Skeletal muscle tissue (tissue), 4 donors: ENCODE data around the gene ZNF225. TPM values are rescaled to one million over a fixed set of nuclear protein-coding genes. Genes with fewer than 3 reads are reported as not detected.
"Not testable (repeated sequence)": the region's sequence is repeated elsewhere in the genome, so short reads cannot be mapped to it uniquely, and the experiment has no call there.

ENCODE experiments used
- H3K27ac ChIP-seq: one replicate; pipeline ENCODE4 v1.7.0; 2013; ENCODE audit warnings: mild to moderate bottlenecking, low read depth, low read length, inconsistent platforms
- H3K27me3 ChIP-seq, 3 donors: one replicate each; pipeline ENCODE4 v1.7.0; 2013; ENCODE audit warnings: low read length in 3 of 3; ENCODE audit not compliant: control insufficient read depth in 3 of 3, insufficient read depth in 3 of 3
- H3K36me3 ChIP-seq, 3 donors: one replicate each; pipeline ENCODE4 v1.7.0; 2013; ENCODE audit warnings: low read length in 3 of 3; ENCODE audit not compliant: control insufficient read depth in 3 of 3, insufficient read depth in 3 of 3
- H3K4me1 ChIP-seq, 3 donors: one replicate each; pipeline ENCODE4 v1.7.0; 2013; ENCODE audit warnings: low read length in 3 of 3, mild to moderate bottlenecking in 3 of 3; ENCODE audit not compliant: control insufficient read depth in 3 of 3, insufficient read depth in 3 of 3
- H3K4me3 ChIP-seq, 3 donors: one replicate each; pipeline ENCODE4 v1.7.0; 2013; ENCODE audit warnings: low read length in 3 of 3
- H3K9ac ChIP-seq, 3 donors: one replicate each; pipeline ENCODE4 v1.7.0; 2013; ENCODE audit warnings: low read length in 3 of 3, mild to moderate bottlenecking in 3 of 3, moderate library complexity in 2 of 3, low read depth in 1 of 3
- H3K9me3 ChIP-seq, 3 donors: one replicate each; pipeline ENCODE4 v1.7.0; 2013; ENCODE audit warnings: low read length in 3 of 3; ENCODE audit not compliant: control insufficient read depth in 3 of 3
- total RNA-seq: library from RNA; depleted of rRNA; stranded (reverse); fragments of >200 nt; gene quantifications from one replicate; pipeline ENCODE4 v1.2.3, GENCODE V29; 2014
- donor health status: Osteomylitis.

The ZNF225 gene
- total RNA-seq, 1 donor from 2014 or later = 7.3 TPM

DNA sequence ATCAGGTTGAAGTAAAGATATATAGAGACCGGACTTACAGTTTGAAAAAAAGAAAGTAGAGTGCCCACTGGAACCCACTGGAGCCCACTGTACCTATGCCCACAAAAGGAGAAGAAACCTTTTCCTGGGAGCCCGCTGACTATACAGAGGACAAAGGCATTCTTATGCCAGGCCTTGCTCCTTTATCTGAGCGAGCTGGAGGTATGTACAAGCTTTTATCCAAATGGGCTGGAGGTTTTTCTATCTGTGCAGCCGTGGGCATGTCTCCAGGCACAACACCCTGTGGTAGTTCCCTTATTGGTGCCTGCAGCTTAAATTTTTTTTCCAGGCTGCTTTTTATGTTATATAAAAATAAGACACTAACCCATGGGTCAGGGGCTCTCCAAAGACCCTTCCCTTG lies 36.6 kb downstream of the ZNF225 start:
- peaks cover 81 to 84% (median 84%) of the 10 kb centered on the region in 3 donors for H3K36me3 ChIP-seq
- H3K9me3 ChIP-seq = peaks cover 5 to 27% (median 5%) of the 10 kb centered on the region in 3 donors
- H3K4me3 ChIP-seq = no peak overlapping the region

DNA sequence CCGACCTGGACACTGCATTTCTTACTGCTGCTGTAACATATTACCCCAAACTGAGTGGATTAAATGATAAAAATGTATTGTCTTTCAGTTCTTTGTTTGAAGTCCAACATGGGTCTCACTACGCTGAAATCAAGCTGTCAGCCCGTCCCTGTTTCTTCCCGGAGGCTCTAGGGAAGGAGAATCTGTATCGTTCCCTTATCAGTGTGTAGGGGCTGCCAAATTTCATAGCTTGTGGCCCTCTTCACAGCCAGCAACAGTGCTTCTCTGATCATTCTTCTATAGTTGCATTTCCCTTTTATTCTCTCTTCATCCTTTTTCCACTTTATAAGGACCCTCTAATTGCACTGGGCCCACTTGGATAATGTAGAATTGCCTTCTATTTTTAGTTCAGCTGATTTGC lies 38.3 kb downstream of the ZNF225 start:
- Histone ChIP-seq H3K27ac (no peak overlapping the region), H3K4me3 (no peak overlapping the region), H3K9ac (no peak overlapping the region), H3K9me3 (peaks cover 13 to 40% (median 13%) of the 10 kb centered on the region in 3 donors), H3K36me3 (peaks cover 74 to 83% (median 76%) of the 10 kb centered on the region in 3 donors), H3K4me1 (no peaks in the 10 kb centered on the region), H3K27me3 (no peaks in the 10 kb centered on the region)

More for the DNA sequence above, 36.6 kb downstream of the ZNF225 start:
- H3K27me3 ChIP-seq = no peaks in the 10 kb centered on the region
- H3K4me1 ChIP-seq = no peaks in the 10 kb centered on the region
- H3K9ac ChIP-seq = no peak overlapping the region
- no peak overlapping the region for H3K27ac ChIP-seq

GRCh38 chr19:44156475-44156874 lies 43.3 kb downstream of the ZNF225 start:
- Histone ChIP-seq H3K9ac (no peak overlapping the region), H3K27me3 (no peaks in the 10 kb centered on the region), H3K9me3 (peaks cover 23 to 57% (median 28%) of the 10 kb centered on the region in 3 donors), H3K27ac (no peak overlapping the region), H3K4me1 (no peaks in the 10 kb centered on the region), H3K4me3 (peak overlapping the region in 2 of 3 donors; percentile 1 to 56), H3K36me3 (peaks cover 46 to 62% (median 54%) of the 10 kb centered on the region in 3 donors)

DNA sequence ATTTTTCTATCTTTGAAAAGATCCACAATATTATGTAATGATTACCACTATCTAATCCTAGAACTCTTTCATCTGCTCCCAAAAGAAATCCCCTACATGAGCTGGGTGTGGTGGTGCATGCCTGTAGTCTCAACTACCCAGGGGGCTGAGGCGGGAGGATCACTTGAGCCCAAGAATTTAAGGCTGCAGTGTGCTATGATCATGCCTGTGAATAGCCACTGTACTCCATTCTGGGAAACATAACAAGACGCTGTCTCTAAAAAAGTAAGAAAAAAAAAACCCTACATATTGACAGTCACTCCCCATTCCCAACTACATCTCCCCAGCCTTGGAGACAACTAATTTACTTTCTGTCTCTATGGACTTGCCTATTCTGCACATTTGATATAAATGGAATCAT lies 50.6 kb downstream of the ZNF225 start:
- no peak overlapping the region for H3K27ac ChIP-seq
- H3K9ac ChIP-seq = no peak overlapping the region
- H3K36me3 ChIP-seq = peaks cover 10 to 20% (median 17%) of the 10 kb centered on the region in 3 donors
- no peaks in the 10 kb centered on the region for H3K27me3 ChIP-seq
- H3K9me3 ChIP-seq = peaks cover 4 to 14% (median 5%) of the 10 kb centered on the region in 3 donors
- H3K4me3 ChIP-seq = no peak overlapping the region
- peaks cover 6 to 11% (median 7%) of the 10 kb centered on the region in 3 donors for H3K4me1 ChIP-seq

GRCh38 chr19:44164327-44164672 lies 51.1 kb downstream of the ZNF225 start:
- Histone ChIP-seq H3K9ac (no peak overlapping the region), H3K27ac (peak overlapping the region; percentile 76), H3K36me3 (peaks cover 13 to 23% (median 20%) of the 10 kb centered on the region in 3 donors), H3K4me1 (peaks cover 6 to 11% (median 7%) of the 10 kb centered on the region in 3 donors), H3K4me3 (peak overlapping the region; percentile 78 to 92 (median 88)), H3K9me3 (peaks cover 2 to 14% (median 4%) of the 10 kb centered on the region in 3 donors), H3K27me3 (no peaks in the 10 kb centered on the region)

GRCh38 chr19:44164673-44165512 lies 51.7 kb downstream of the ZNF225 start, which contains the start of gene ZNF226:
TSS of gene ZNF226 (plus strand) at chr19:44165100. CDS start at chr19:44170081, 4,981 bp downstream.
- Histone ChIP-seq H3K4me3 (peak within 1 kb of the TSS; percentile 78 to 92 (median 88)), H3K36me3 (peaks cover 19 to 29% (median 26%) of the 10 kb centered on the region in 3 donors), H3K9me3 (peaks cover 2 to 18% (median 2%) of the 10 kb centered on the region in 3 donors), H3K27ac (peak within 1 kb of the TSS; percentile 76), H3K4me1 (peaks cover 6 to 11% (median 7%) of the 10 kb centered on the region in 3 donors), H3K9ac (peak within 1 kb of the TSS; percentile 78 to 87 (median 83)), H3K27me3 (no peaks in the 10 kb centered on the region)

- H3K4me1 ChIP-seq, H3K27ac ChIP-seq, H3K27me3 ChIP-seq, H3K4me3 ChIP-seq, H3K9ac ChIP-seq: not testable (repeated sequence)
- Histone ChIP-seq H3K9me3 (peaks cover 0 to 46% (median 10%) of the 10 kb centered on the region in 3 donors), H3K36me3 (peaks cover 62 to 77% (median 76%) of the 10 kb centered on the region in 3 donors)
These were observed 57.5 kb downstream of the ZNF225 start for GRCh38 chr19:44170660-44171059.

GRCh38 chr19:44176590-44176989 lies 63.4 kb downstream of the ZNF225 start:
- H3K27me3 ChIP-seq = no peaks in the 10 kb centered on the region
- H3K4me3 ChIP-seq = peak overlapping the region in 1 of 3 donors; percentile 34
- no peaks in the 10 kb centered on the region for H3K4me1 ChIP-seq
- no peak overlapping the region for H3K27ac ChIP-seq
- no peak overlapping the region for H3K9ac ChIP-seq
- H3K36me3 ChIP-seq = peaks cover 51 to 57% (median 57%) of the 10 kb centered on the region in 3 donors
- peaks cover 14 to 64% (median 20%) of the 10 kb centered on the region in 3 donors for H3K9me3 ChIP-seq

DNA sequence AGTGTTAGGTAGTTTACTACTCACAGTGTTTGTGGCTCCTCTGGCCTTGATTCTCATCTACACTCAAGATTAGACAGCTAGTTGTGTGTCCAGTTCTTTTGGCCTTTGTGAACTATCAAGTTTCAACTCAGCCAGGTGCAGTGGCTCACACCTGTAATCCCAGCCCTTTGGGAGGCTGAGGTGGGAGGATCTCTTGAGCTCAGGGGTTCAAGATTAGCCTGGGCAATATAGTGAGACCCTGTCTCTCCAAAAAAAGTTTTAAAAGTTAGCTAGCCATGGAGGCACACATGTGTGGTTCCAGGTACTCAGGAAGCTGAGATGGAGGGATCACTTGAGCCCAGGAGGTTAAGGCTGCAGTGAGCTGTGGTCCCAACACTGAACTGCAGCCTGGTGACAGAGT lies 67.8 kb downstream of the ZNF225 start:
- H3K9ac ChIP-seq = no peak overlapping the region
- peaks cover 10 to 32% (median 13%) of the 10 kb centered on the region in 3 donors for H3K9me3 ChIP-seq
- H3K4me3 ChIP-seq = no peak overlapping the region

GRCh38 chr19:44182145-44182544 lies 68.9 kb downstream of the ZNF225 start:
- H3K27me3 ChIP-seq = no peaks in the 10 kb centered on the region
- H3K4me1 ChIP-seq = no peaks in the 10 kb centered on the region
- H3K36me3 ChIP-seq = peaks cover 0 to 2% (median 1%) of the 10 kb centered on the region in 3 donors
- no peak overlapping the region for H3K4me3 ChIP-seq
- no peak overlapping the region for H3K9ac ChIP-seq
- peaks cover 2 to 21% (median 3%) of the 10 kb centered on the region in 3 donors for H3K9me3 ChIP-seq
- no peak overlapping the region for H3K27ac ChIP-seq

More for the DNA sequence above, 67.8 kb downstream of the ZNF225 start:
- H3K36me3 ChIP-seq = peaks cover 10 to 14% (median 13%) of the 10 kb centered on the region in 3 donors
- H3K27ac ChIP-seq = no peak overlapping the region
- no peaks in the 10 kb centered on the region for H3K27me3 ChIP-seq
- no peaks in the 10 kb centered on the region for H3K4me1 ChIP-seq
